CD14-positive monocyte (primary cell): ENCODE data around the gene PRR5. TPM values are rescaled to one million over a fixed set of nuclear protein-coding genes. Genes with fewer than 3 reads are reported as not detected.
A peak's percentile ranks its signal among the peaks of the same experiment; 100 is the strongest.

Experiments
- DNase-seq, 3 donors: peaks; one replicate each; pipeline ENCODE4 v3.0.0-alpha.2; 2011 to 2022
- H2AFZ ChIP-seq: 2 replicates; pipeline ENCODE4 v1.6.0; 2012; ENCODE audit warnings: mild to moderate bottlenecking, low read depth, low read length, inconsistent platforms; ENCODE audit not compliant: insufficient read depth, poor library complexity, severe bottlenecking
- H3K27ac ChIP-seq, 2 donors: 1 replicate in 1 of 2; 2 replicates in 1 of 2; pipeline ENCODE4 v1.5.1; 2012 to 2013; ENCODE audit warnings: low read length in 2 of 2, control low read depth in 1 of 2, inconsistent platforms in 1 of 2, low read depth in 1 of 2, mild to moderate bottlenecking in 1 of 2
- H3K27me3 ChIP-seq, 2 donors: one replicate each; pipeline versions ENCODE4 v1.6.0 to v1.6.1; 2011 to 2013; ENCODE audit warnings: low read length in 2 of 2; ENCODE audit not compliant: control insufficient read depth in 2 of 2, insufficient read depth in 2 of 2
- H3K36me3 ChIP-seq, 2 donors: replicated peaks in 1 of 2; 1 replicate in 1 of 2; 2 replicates in 1 of 2; pipeline versions ENCODE4 v1.5.1 to v1.6.1; 2012 to 2013; ENCODE audit warnings: low read length in 2 of 2, control low read depth in 1 of 2, inconsistent platforms in 1 of 2, mild to moderate bottlenecking in 1 of 2; ENCODE audit not compliant: insufficient read depth in 2 of 2, control insufficient read depth in 1 of 2
- H3K4me1 ChIP-seq, 2 donors: 1 replicate in 1 of 2; 2 replicates in 1 of 2; pipeline versions ENCODE4 v1.5.1 to v1.6.1; 2012 to 2013; ENCODE audit warnings: low read length in 2 of 2, control low read depth in 1 of 2, inconsistent platforms in 1 of 2, mild to moderate bottlenecking in 1 of 2, moderate library complexity in 1 of 2; ENCODE audit not compliant: insufficient read depth in 2 of 2, control insufficient read depth in 1 of 2
- H3K4me2 ChIP-seq: replicated peaks from 2 replicates; pipeline ENCODE3; 2012; ENCODE audit warnings: low read length, moderate library complexity, mild to moderate bottlenecking; ENCODE audit not compliant: poor library complexity, severe bottlenecking; ENCODE audit errors: extremely low read depth
- H3K4me3 ChIP-seq, 3 experiments: fragments of 200-600 bp in 1 of 3; sonication (generic) in 1 of 3; replicated peaks in 1 of 3; 1 replicate in 2 of 3; 2 replicates in 1 of 3; pipeline ENCODE4 v1.5.1; 2011 to 2013; ENCODE audit warnings: low read length in 3 of 3, mild to moderate bottlenecking in 3 of 3, control low read depth in 2 of 3, low read depth in 2 of 3, inconsistent platforms in 1 of 3, moderate library complexity in 1 of 3
- H3K79me2 ChIP-seq: 2 replicates; pipeline ENCODE4 v1.6.0; 2012; ENCODE audit warnings: mild to moderate bottlenecking, control low read depth, inconsistent platforms, low read length, moderate library complexity; ENCODE audit not compliant: insufficient read depth
- H3K9ac ChIP-seq: 2 replicates; pipeline ENCODE4 v1.6.0; 2017; ENCODE audit warnings: low read length, mild to moderate bottlenecking; ENCODE audit not compliant: insufficient read depth, poor library complexity, severe bottlenecking
- H3K9me3 ChIP-seq, 2 donors: replicated peaks in 1 of 2; 1 replicate in 1 of 2; 2 replicates in 1 of 2; pipeline versions ENCODE4 v1.5.1 to v1.6.1; 2012 to 2013; ENCODE audit warnings: low read length in 2 of 2, control low read depth in 1 of 2; ENCODE audit not compliant: control insufficient read depth in 1 of 2, insufficient read depth in 1 of 2
- H4K20me1 ChIP-seq: 2 replicates; pipeline ENCODE4 v1.6.0; 2012; ENCODE audit warnings: mild to moderate bottlenecking, low read length, control low read depth, moderate library complexity; ENCODE audit not compliant: insufficient read depth
- H3K27ac Mint-ChIP-seq, 7 donors: one replicate each; pipeline ENCODE4 v1.8.0; 2020; ENCODE audit warnings: mild to moderate bottlenecking in 7 of 7, mixed read lengths in 7 of 7, moderate library complexity in 6 of 7, inconsistent platforms in 2 of 7
- H3K27me3 Mint-ChIP-seq, 3 donors: one replicate each; pipeline ENCODE4 v1.8.0; 2021 to 2022; ENCODE audit warnings: low read depth in 3 of 3, mild to moderate bottlenecking in 3 of 3, mixed read lengths in 3 of 3, moderate library complexity in 3 of 3, inconsistent platforms in 1 of 3
- H3K36me3 Mint-ChIP-seq, 2 donors: one replicate each; pipeline ENCODE4 v1.8.0; 2020; ENCODE audit warnings: mixed read lengths in 2 of 2, inconsistent platforms in 1 of 2, mild to moderate bottlenecking in 1 of 2
- H3K4me1 Mint-ChIP-seq: one replicate; pipeline ENCODE4 v1.8.0; 2020; ENCODE audit warnings: mild to moderate bottlenecking, mixed read lengths
- H3K4me3 Mint-ChIP-seq, 2 donors: one replicate each; pipeline ENCODE4 v1.8.0; 2020; ENCODE audit warnings: mild to moderate bottlenecking in 2 of 2, mixed read lengths in 2 of 2, moderate library complexity in 1 of 2
- H3K9me3 Mint-ChIP-seq, 7 donors: one replicate each; pipeline ENCODE4 v1.8.0; 2020 to 2022; ENCODE audit warnings: mixed read lengths in 7 of 7, mild to moderate bottlenecking in 6 of 7, moderate library complexity in 6 of 7, inconsistent platforms in 2 of 7
- WGBS: methylation state at CpG from one replicate; pipeline ENCODE4 v1.1.5; 2013; ENCODE audit warnings: missing lambda C conversion rate; ENCODE audit not compliant: insufficient coverage; 5-methylcytosine and 5-hydroxymethylcytosine counted together
- intact Hi-C, 2 donors: fragments of 100-400 bp; cut with micrococcal nuclease; formaldehyde crosslinking; loops; one replicate each; pipeline versions ENCODE4 v1.15.0 to v1.15.1; 2023
- polyA plus RNA-seq, 3 donors: library from polyadenylated mRNA; depleted of rRNA in 1 of 3; unstranded in 2 of 3; stranded (reverse) in 1 of 3; fragments of 300-500 nt in 2 of 3; fragments of >200 nt in 1 of 3; fragmentation: Illumina TruSeq in 2 of 3; gene quantifications; 1 replicate in 2 of 3; 2 replicates in 1 of 3; pipeline ENCODE4 v1.2.3, GENCODE V29; 2012 to 2021
- TF ChIP-seq, protein P1 (sequence below): fragments of 200-600 bp; IDR thresholded peaks from one replicate; pipeline ENCODE4 v1.8.0; 2022; ENCODE audit warnings: antibody characterized with exemption, mild to moderate bottlenecking

The PRR5 gene
- polyA plus RNA-seq, 3 donors: 0.66 to 1.5 (median 1.2) TPM

DNA sequence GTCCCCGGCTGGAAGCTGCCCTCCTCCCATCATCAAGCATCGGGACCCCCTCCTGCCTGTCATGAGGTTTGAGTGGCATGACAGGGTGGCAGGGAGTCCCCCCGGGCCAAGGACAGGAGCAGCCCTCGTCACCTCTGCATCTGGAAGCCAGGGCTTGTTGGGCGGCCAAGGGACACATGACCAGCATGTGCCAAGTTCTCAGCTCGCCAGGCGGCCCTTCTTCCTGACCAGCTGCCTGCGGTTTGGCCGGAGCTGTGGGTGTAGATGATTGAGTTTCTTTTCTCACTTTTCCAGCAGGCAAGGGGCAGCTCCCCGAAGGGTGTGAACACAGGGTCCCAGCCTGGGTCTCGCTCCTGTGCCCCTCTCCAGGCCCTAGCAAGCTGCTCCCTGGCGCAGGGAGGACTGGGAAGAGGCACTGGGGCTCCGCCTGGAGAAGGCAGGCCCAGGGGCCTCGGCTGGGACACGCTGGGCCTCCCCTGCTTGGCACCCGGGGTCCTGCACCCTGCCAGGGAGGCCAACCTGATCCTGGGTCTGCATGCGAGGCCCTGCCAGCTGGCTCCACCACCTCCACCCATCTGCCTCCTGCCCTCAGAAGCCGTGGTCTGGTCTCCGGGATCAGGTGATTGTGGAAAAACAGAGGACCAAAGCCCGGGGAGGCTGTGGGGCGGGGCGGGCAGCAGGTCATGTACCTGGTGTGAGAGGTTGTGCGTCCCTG, 63.7 kb downstream of the PRR5 start:
- no peak overlapping the region for H3K9ac ChIP-seq
- 64% methylated on average over 17 of the region's 23 CpGs for WGBS
- no peak overlapping the region for H3K4me3 ChIP-seq
- Mint-ChIP-seq H3K27me3 (peaks cover 10 to 16% (median 16%) of the 10 kb centered on the region in 3 donors), H3K36me3 (no peaks in the 10 kb centered on the region), H3K4me1 (peaks cover 2% of the 10 kb centered on the region), H3K9me3 (peaks cover 0 to 14% (median 5%) of the 10 kb centered on the region in 7 donors), H3K4me3 (no peak overlapping the region), H3K27ac (no peak overlapping the region)
- no peaks in the 10 kb centered on the region for H3K9me3 ChIP-seq
- H4K20me1 ChIP-seq: no peaks in the 10 kb centered on the region
- H3K36me3 ChIP-seq: no peaks in the 10 kb centered on the region
- intact Hi-C loops: no loop called here
- peak overlapping the region; percentile 21 for H2AFZ ChIP-seq
- TF ChIP-seq, protein P1, sequence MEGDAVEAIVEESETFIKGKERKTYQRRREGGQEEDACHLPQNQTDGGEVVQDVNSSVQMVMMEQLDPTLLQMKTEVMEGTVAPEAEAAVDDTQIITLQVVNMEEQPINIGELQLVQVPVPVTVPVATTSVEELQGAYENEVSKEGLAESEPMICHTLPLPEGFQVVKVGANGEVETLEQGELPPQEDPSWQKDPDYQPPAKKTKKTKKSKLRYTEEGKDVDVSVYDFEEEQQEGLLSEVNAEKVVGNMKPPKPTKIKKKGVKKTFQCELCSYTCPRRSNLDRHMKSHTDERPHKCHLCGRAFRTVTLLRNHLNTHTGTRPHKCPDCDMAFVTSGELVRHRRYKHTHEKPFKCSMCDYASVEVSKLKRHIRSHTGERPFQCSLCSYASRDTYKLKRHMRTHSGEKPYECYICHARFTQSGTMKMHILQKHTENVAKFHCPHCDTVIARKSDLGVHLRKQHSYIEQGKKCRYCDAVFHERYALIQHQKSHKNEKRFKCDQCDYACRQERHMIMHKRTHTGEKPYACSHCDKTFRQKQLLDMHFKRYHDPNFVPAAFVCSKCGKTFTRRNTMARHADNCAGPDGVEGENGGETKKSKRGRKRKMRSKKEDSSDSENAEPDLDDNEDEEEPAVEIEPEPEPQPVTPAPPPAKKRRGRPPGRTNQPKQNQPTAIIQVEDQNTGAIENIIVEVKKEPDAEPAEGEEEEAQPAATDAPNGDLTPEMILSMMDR: no peak
- no peak overlapping the region for H3K4me2 ChIP-seq
- no peaks in the 10 kb centered on the region for H3K79me2 ChIP-seq
- no peak overlapping the region for H3K27ac ChIP-seq
- H3K27me3 ChIP-seq: no peaks in the 10 kb centered on the region
- no peak for DNase-seq
- H3K4me1 ChIP-seq: no peaks in the 10 kb centered on the region

DNA sequence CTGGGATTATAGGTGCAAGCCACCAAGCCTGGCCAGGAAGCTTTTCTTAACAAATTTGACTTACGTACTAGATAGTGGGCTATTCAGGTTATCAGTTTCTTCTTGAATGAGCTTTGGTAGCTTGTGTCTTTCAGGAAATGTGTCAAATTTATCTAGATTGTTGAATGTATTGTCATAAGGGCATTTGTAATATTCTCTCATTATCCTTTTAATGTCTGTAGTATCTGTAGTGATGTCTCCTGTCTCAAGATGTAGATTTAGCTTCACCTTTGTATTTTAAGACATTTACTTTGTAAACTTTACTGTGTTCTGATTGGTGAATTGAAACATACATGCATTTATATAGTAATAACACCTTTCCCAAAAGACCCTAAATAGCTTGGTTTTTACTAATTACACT, 71.1 kb downstream of the PRR5 start:
- intact Hi-C loops: no loop called here
- Histone ChIP-seq H3K4me1 (no peaks in the 10 kb centered on the region), H3K27me3 (no peaks in the 10 kb centered on the region), H3K4me2 (no peak overlapping the region), H3K9ac (no peak overlapping the region), H2AFZ (no peak overlapping the region), H3K9me3 (peaks cover 9 to 13% of the 10 kb centered on the region in 2 donors), H3K27ac (no peak overlapping the region), H4K20me1 (no peaks in the 10 kb centered on the region), H3K4me3 (no peak overlapping the region), H3K79me2 (no peaks in the 10 kb centered on the region), H3K36me3 (no peaks in the 10 kb centered on the region)
- no peak for DNase-seq
- Mint-ChIP-seq H3K36me3 (no peaks in the 10 kb centered on the region), H3K4me3 (no peak overlapping the region), H3K27ac (no peak overlapping the region), H3K9me3 (peaks cover 6 to 29% (median 12%) of the 10 kb centered on the region in 7 donors), H3K4me1 (no peaks in the 10 kb centered on the region), H3K27me3 (peaks cover 1 to 9% (median 9%) of the 10 kb centered on the region in 3 donors)
- no CpG with 5 or more reads among the region's 1 CpG for WGBS
- TF ChIP-seq, protein P1: no peak
